ENCODE data around the gene EARS2.

- TF ChIP-seq POLR2A (IDR thresholded peaks at IDR 0.05) (no peak), CTCF (IDR thresholded peaks at IDR 0.05 in 8 of 11, conservative IDR thresholded peaks at IDR 0.05 in 3 of 11) (no peak), POLR2AphosphoS5 (IDR thresholded peaks at IDR 0.05) (no peak)
Observed at GRCh38 chr16:23512168-23512695, 44.9 kb downstream of the EARS2 start.
